SU-DHL-6 (cell line): ENCODE data around the gene GAS2L2.

Source experiments
- EZH2phosphoT487 ChIP-seq: fragments of 200-600 bp; sonication (generic), shearing (Covaris generic); conservative IDR thresholded peaks from 2 replicates; pipeline ENCODE4 v1.6.1; 2018; ENCODE audit warnings: mild to moderate bottlenecking, antibody characterized with exemption, low read length, moderate library complexity, mixed read lengths
- TF ChIP-seq, protein P1 (sequence below): fragments of 200-600 bp; sonication (generic); IDR thresholded peaks from one replicate; pipeline ENCODE4 v1.5.1; 2017; ENCODE audit warnings: antibody characterized with exemption, mild to moderate bottlenecking, low read length, moderate library complexity; ENCODE audit not compliant: insufficient read depth, poor library complexity, severe bottlenecking

GRCh38 chr17:35731239-35731916 is 21.7 kb downstream of the GAS2L2 start, which contains the start of gene RASL10B:
- TF ChIP-seq EZH2phosphoT487, result no peak
- TF ChIP-seq, protein P1, sequence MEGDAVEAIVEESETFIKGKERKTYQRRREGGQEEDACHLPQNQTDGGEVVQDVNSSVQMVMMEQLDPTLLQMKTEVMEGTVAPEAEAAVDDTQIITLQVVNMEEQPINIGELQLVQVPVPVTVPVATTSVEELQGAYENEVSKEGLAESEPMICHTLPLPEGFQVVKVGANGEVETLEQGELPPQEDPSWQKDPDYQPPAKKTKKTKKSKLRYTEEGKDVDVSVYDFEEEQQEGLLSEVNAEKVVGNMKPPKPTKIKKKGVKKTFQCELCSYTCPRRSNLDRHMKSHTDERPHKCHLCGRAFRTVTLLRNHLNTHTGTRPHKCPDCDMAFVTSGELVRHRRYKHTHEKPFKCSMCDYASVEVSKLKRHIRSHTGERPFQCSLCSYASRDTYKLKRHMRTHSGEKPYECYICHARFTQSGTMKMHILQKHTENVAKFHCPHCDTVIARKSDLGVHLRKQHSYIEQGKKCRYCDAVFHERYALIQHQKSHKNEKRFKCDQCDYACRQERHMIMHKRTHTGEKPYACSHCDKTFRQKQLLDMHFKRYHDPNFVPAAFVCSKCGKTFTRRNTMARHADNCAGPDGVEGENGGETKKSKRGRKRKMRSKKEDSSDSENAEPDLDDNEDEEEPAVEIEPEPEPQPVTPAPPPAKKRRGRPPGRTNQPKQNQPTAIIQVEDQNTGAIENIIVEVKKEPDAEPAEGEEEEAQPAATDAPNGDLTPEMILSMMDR, result no peak
